Measurements from ENCODE around the gene DNAH14. TPM values are rescaled to one million over a fixed set of nuclear protein-coding genes. Genes with fewer than 3 reads are reported as not detected.
"Not testable (repeated sequence)": the region's sequence is repeated elsewhere in the genome, so short reads cannot be mapped to it uniquely, and the experiment has no call there.

DNAH14 gene
- total RNA-seq, 3 donors from 2014 or later: 9.2 to 12.7 (median 10.0) TPM

GRCh38 chr1:225143001-225143400, 213.5 kb downstream of the DNAH14 start:
- Histone ChIP-seq H3K9me3 (no peaks in the 10 kb centered on the region), H3K4me1 (ENCODE audit: low read depth) (no peaks in the 10 kb centered on the region), H3K36me3 (ENCODE audit: low read depth) (no peaks in the 10 kb centered on the region), H3K4me3 (no peak overlapping the region)
- ATAC-seq (no peak), DNase-seq (no peak)
- intact Hi-C loops (cut with DNase I, micrococcal nuclease): no loop called here
- TF ChIP-seq CTCF (IDR thresholded peaks at IDR 0.05): no peak

- H3K4me1 ChIP-seq (ENCODE audit: low read depth): no peaks in the 10 kb centered on the region
- H3K36me3 ChIP-seq (ENCODE audit: low read depth): no peaks in the 10 kb centered on the region
- intact Hi-C loops (cut with DNase I, micrococcal nuclease): no loop called here
- TF ChIP-seq CTCF (IDR thresholded peaks at IDR 0.05): no peak
- DNase-seq (no peak), ATAC-seq (no peak)
- no peak overlapping the region for H3K4me3 ChIP-seq
- H3K9me3 ChIP-seq: no peaks in the 10 kb centered on the region
Measured at GRCh38 chr1:225146478-225146877, 217.0 kb downstream of the DNAH14 start.

- H3K4me1 ChIP-seq (ENCODE audit: low read depth); H3K9me3 ChIP-seq; DNase-seq; H3K36me3 ChIP-seq (ENCODE audit: low read depth); ATAC-seq; H3K4me3 ChIP-seq; intact Hi-C loops (cut with DNase I, micrococcal nuclease): not testable (repeated sequence)
Measured at GRCh38 chr1:225147791-225148190, 218.3 kb downstream of the DNAH14 start.

GRCh38 chr1:225152061-225152460, 222.6 kb downstream of the DNAH14 start:
- TF ChIP-seq CTCF (IDR thresholded peaks at IDR 0.05): no peak
- ATAC-seq (no peak), DNase-seq (no peak)
- Histone ChIP-seq H3K4me1 (ENCODE audit: low read depth) (no peaks in the 10 kb centered on the region), H3K9me3 (no peaks in the 10 kb centered on the region), H3K36me3 (ENCODE audit: low read depth) (no peaks in the 10 kb centered on the region), H3K4me3 (no peak overlapping the region)
- intact Hi-C loops (cut with DNase I, micrococcal nuclease): no loop called here

GRCh38 chr1:225155555-225155954, 226.1 kb downstream of the DNAH14 start:
- intact Hi-C loops (cut with DNase I, micrococcal nuclease): no loop called here
- Histone ChIP-seq H3K36me3 (ENCODE audit: low read depth) (no peaks in the 10 kb centered on the region), H3K9me3 (no peaks in the 10 kb centered on the region), H3K4me1 (ENCODE audit: low read depth) (no peaks in the 10 kb centered on the region), H3K4me3 (no peak overlapping the region)
- no peak for ATAC-seq
- TF ChIP-seq CTCF (IDR thresholded peaks at IDR 0.05): no peak
- no peak for DNase-seq

- no peaks in the 10 kb centered on the region for H3K4me1 ChIP-seq (ENCODE audit: low read depth)
- no peak for TF ChIP-seq CTCF (IDR thresholded peaks at IDR 0.05)
- DNase-seq (no peak), ATAC-seq (no peak)
- H3K4me3 ChIP-seq: no peak overlapping the region
- H3K9me3 ChIP-seq: no peaks in the 10 kb centered on the region
- no peaks in the 10 kb centered on the region for H3K36me3 ChIP-seq (ENCODE audit: low read depth)
- intact Hi-C loops (cut with DNase I, micrococcal nuclease): no loop called here
Measured at GRCh38 chr1:225156254-225156653, 226.8 kb downstream of the DNAH14 start.
